ENCODE data around the gene CASP6.

The CASP6 gene

DNA sequence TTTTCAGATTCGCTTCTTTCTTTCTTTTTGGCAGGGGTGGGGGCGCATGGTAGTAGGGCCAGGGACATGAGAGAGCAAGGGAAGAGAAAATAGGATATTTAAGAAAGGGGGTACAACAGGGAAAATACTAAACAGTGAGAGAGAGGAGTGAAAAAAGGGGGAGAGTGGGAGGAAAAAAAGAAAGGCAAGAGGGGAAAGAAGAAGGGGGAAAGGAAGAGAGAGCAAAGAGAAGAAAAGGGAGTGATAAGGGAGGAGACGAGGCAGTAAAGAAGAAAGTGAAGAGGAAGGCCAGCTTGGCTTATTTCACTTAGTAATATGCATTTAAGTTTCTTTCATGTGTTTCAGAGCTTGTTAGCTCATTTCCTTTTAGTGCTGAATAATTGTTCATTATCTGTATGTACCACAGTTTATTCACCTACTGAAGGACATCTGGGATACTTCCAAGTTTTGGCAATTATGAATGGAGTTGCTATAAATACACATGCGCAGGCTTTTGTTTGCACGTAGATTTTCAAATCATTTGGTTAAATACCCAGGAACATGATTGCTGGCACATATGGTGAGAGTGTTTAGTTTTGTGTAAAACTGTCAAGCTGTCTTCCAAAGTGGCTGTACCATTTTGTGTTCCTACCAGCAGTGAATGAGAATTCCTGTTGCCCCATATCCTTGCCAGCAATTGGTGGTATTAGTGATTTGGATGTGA lies 37.3 kb downstream of the CASP6 start:
- no peak for FAIRE-seq

DNA sequence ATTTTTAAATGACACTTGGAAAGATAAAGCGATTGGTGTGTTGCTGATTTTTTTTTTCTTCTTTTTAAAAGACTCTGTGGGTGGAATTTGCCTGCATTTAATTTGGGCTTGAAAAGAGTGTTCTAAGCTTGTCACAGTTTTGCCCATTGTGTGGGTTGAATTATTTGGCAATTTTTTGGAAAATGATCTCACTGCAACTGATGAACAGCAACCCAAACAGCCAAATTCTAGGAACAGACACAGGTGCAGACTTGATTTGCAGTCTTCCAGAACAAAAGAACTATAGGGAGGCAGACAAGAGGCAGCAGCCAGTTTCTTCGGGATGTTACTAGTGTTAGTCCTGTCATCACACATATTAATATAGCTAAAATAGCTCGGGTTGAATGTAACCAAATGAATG lies 40.5 kb downstream of the CASP6 start:
- no peak for FAIRE-seq

DNA sequence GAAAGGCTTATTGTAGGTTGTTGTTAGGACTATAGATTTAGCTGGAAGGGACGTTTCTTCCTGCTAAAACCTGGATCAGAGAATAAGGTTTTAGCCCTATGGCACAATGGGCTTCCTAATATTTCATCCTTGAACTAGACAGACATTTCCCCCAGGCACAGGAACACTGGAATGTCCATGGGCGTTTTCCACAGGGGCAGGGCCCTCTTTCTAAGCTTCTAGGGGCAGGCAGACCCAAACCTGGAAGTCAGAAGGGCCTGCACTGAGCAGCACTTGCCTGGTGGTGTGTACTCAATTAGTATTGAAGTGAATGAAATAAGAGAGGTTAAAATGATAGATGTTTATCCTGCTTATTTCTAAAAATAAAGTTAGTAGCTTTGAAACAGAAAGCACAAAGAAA lies 41.1 kb downstream of the CASP6 start:
- no peak for FAIRE-seq

DNA sequence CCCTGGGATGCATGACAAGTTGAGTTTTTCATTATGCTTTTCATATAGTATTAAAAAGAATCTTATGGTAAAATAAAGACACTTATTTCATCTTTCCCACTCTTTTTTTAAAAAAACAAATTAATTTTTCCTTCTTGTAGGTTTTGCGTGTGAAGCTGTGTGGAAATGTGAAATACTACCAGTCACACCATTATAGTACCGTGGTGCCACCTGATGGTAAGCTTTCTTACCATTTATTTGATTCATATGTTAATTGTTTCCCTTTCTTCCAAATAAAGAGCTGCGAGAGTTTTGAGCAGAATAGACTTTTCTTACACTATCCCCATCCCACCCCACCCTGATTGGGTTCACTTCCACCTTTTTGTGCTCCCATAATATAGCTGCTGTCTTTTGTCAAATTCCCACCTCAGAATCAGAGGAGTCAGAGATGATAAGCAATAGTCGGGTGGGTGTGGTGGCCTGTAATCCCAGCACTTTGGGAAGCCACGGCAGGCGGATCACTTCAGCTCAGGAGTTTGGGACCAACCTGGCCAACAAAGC lies 44.3 kb downstream of the CASP6 start:
- no peak for FAIRE-seq

DNA sequence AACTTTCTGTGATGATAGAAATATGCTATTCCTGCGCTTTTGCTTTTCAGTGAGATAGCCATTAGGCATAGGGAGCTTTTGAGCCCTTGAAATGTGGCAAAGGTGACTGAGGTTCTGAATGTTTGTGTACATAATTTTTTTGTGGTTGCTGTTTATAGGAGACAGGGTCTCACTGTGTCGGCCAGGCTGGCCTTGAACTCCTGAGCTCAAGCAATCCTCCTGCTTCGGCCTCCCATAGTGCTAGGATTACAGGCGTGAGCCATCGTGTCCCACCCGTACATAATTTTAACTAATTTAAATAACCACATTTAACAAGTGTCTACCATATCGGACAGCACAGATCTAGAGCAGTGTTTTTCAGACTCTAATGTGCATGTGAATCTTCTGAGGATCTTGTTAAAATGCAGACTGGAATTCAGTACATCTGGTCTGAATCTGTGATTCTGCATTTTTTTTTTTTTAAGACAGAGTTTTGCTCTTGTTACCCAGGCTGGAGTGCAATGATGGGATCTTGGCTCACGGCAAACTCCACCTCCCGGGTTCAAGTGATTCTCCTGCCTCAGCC lies 45.3 kb downstream of the CASP6 start:
- FAIRE-seq: no peak

DNA sequence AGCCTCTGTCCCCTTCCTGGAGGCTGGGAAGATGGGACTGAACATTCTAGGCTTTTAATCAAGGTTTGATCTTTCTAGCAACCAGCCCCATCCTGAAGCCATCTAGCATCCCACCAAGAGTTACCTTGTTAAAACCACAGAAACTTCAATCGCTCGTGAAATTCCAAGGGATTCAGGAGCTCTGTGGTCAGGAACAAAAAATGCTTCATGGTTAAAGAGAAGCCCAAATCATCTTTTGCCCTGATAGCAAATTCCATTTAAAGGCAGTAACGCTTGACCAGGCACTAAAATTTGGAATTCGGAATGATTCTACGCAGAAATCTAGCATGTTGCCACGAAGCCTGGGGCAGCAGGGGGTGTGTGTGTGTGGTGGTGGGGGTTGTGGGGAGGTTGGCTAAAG lies 47.8 kb downstream of the CASP6 start:
- no peak for FAIRE-seq

DNA sequence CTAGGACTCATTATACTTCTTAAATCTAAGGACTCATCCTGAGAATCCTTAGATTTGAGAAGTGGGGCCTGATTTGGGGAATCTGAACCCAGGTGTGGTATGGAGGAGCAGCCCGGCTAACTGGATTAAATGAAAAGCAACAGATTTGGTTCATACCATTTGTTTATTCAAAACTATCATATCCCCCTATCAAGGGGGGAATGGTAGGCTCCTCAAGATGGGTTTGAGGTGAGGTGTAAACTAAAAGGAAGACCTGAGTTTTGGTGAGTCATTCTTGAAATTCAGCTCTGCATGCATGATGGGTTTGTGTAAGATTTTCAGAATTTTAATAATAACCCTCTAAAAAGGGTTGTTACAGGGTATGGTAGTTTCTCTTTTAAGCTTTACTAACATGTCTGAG lies 53.4 kb downstream of the CASP6 start:
- FAIRE-seq: no peak

DNA sequence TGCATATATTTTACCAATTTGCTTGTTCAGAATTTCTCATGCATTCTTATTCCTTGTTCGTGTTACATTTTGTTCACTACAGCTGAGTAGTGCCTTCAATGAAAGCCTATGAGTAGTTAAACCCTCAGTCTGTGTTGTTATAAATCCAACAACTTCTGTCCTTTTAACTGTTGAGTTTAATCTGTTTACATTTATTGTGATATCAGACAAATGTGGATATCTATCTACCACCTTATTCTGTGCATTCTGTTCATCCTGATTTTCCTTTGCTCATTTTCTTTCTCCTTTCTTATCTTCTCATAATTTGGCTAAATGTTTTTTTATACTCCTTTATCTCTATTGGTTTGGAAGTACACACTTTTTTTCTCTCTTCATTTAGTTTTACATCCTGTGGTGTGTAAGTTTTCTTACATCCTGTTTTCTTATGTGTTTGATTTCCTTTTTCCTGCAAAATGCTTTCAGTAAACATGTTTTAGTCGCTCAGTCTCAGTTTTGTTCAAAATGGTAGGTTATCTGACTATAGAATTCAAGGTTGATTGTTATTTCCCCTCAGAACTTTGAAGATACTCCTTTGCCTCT lies 54.2 kb downstream of the CASP6 start:
- FAIRE-seq: no peak

DNA sequence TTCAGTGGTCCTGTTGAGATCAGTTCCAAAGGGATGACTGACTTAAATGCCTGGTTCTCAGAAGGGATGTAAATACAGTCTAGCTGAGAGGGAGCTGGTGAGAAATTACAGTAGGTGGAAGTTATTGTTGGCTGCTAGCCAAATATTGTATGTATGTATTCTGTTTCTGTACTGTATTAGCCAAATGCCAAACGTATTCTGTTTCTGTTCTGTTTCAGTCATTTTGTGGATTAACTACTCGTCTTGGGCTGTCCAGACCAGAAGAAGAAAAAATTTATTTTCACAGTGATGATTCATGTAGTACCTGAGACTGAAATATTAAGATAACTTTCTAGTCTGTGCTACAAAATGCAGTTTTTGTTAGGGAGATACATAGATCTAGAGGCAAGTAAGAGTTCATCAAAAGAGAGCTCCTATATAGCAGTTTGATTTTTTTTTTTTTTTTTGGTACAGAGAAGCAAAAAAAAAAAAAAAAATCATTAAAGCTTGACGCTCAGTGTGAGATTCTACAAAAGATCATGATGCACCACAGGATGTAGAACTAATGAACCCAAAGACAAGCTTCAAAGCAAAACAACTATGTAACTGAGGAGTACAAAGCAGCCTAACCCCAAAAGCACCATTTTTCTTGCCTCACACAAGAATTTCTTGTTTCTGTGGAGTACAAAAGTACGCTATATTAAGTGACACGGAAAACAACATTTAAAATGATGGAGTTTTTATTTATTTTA lies 54.8 kb downstream of the CASP6 start:
- no peak for FAIRE-seq

DNA sequence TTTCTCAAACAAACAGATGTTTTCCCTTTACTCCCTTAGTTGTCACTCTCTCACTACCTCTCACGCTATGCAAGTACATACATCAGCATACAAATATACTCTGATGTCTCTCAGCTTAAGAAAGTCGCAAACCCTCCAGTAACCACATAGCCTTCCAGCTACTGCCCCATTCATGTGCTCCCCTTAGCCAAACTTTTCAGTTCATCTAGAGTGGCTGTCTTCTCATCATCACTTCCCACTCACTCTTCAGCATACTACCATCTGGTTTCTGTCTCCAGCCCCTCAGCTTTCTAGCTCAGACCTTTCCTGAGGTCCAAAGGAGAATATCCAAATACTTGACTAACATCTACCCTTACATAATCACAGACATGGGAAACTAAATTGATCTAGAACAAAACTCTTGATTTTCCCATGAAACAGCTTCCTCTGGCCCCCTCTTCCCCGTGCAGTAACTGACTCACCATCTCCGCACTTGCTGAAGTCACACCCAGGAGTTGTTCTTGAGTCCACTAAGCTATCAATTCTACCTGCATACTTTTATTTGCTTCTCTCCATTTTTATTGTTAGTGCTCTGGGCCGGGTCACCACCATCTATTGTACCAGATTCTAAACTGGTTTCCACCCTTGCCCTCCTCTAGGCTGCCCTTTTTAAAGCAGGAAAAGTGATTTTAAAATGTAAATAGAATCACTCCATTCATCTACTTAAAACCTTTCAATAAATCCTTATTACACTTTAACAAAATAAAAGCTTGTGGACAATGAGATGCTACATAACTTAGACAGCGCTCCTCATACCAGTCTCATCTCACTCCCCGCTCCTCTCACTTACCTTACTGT lies 57.2 kb downstream of the CASP6 start:
- FAIRE-seq: no peak

DNA sequence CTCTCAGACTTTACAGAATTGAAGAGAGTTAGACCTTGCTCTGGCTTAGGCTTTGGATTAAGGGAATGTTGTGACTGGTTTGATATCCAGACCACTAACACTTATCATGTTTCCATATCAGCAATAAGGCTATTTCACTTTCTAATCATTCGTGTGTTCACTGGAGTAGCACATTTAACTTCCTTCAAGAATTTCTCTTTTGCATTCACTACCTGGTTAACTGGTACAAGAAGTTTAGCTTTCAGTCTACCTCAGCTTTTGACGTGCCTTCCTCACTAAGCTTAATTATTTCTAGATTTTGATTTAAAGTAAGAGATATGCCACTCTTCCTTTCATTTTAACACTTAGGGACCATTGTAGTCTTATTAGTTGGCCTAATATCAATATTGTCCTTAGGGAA lies 62.6 kb downstream of the CASP6 start:
- no peak for FAIRE-seq

All from G401.6 (cell line).